NB4 (cell line): Measurements from ENCODE around the gene TNPO1.
"Not testable (repeated sequence)": the region's sequence is repeated elsewhere in the genome, so short reads cannot be mapped to it uniquely, and the experiment has no call there.

ENCODE experiments used
- DNase-seq: peaks from one replicate; pipeline ENCODE4 v3.0.0; 2010; ENCODE audit warnings: low read depth
- H3K4me3 ChIP-seq: one replicate; pipeline ENCODE4 v1.5.1; 2011; ENCODE audit warnings: mild to moderate bottlenecking, low read depth, low read length, moderate library complexity
- CTCF ChIP-seq: IDR thresholded peaks from one replicate; pipeline ENCODE4 v1.5.1; 2012; ENCODE audit warnings: low read depth, low read length
- MAX ChIP-seq: IDR thresholded peaks from 2 replicates; pipeline ENCODE4 v1.6.1; 2011; ENCODE audit warnings: low read depth, low read length
- MYC ChIP-seq: IDR thresholded peaks from 2 replicates; pipeline ENCODE4 v1.6.1; 2011; ENCODE audit warnings: low read depth, low read length
- POLR2A ChIP-seq: IDR thresholded peaks from 2 replicates; pipeline ENCODE4 v1.6.1; 2011; ENCODE audit warnings: mild to moderate bottlenecking; ENCODE audit not compliant: insufficient read length; ENCODE audit errors: extremely low read depth

TNPO1 gene

GRCh38 chr5:72783354-72783753, 33.1 kb upstream of the TNPO1 start:
- DNase-seq, result no peak
- no peak for TF ChIP-seq CTCF
- TF ChIP-seq MYC, result no peak
- TF ChIP-seq MAX, result no peak
- no peak for TF ChIP-seq POLR2A
- no peak overlapping the region for H3K4me3 ChIP-seq

- no peak overlapping the region for H3K4me3 ChIP-seq
- TF ChIP-seq POLR2A (no peak), MYC (no peak), CTCF (no peak), MAX (no peak)
- DNase-seq, result no peak
Measured at GRCh38 chr5:72784129-72784528, 32.3 kb upstream of the TNPO1 start.

GRCh38 chr5:72785801-72786200, 30.7 kb upstream of the TNPO1 start:
- TF ChIP-seq CTCF, result no peak
- no peak for TF ChIP-seq MAX
- TF ChIP-seq MYC, result no peak

GRCh38 chr5:72786676-72787075, 29.8 kb upstream of the TNPO1 start:
- H3K4me3 ChIP-seq, result no peak overlapping the region
- no peak for TF ChIP-seq MYC
- no peak for DNase-seq

More at GRCh38 chr5:72785801-72786200, 30.7 kb upstream of the TNPO1 start:
- no peak for DNase-seq
- no peak overlapping the region for H3K4me3 ChIP-seq

- no peak for DNase-seq
- TF ChIP-seq MAX (no peak), POLR2A (no peak), CTCF (no peak), MYC (no peak)
- no peak overlapping the region for H3K4me3 ChIP-seq
Measured at GRCh38 chr5:72788866-72789505, 27.5 kb upstream of the TNPO1 start.

GRCh38 chr5:72790186-72790585, 26.3 kb upstream of the TNPO1 start:
- TF ChIP-seq MAX (no peak), MYC (no peak), CTCF (no peak), POLR2A (no peak)

GRCh38 chr5:72792662-72793061, 23.8 kb upstream of the TNPO1 start:
- not testable (repeated sequence) for DNase-seq, H3K4me3 ChIP-seq

More at GRCh38 chr5:72790186-72790585, 26.3 kb upstream of the TNPO1 start:
- no peak for DNase-seq
- no peak overlapping the region for H3K4me3 ChIP-seq
